GM12892 (cell line): ENCODE results near the gene EXOC4.

Experiments
- POLR2A ChIP-seq: IDR thresholded peaks from 2 replicates; pipeline ENCODE4 v1.6.1; 2011; ENCODE audit warnings: low read depth, low read length, control low read depth
- POLR2AphosphoS5 ChIP-seq: IDR thresholded peaks from 2 replicates; pipeline ENCODE4 v1.6.1; 2011; ENCODE audit warnings: low read depth, low read length, control low read depth

DNA sequence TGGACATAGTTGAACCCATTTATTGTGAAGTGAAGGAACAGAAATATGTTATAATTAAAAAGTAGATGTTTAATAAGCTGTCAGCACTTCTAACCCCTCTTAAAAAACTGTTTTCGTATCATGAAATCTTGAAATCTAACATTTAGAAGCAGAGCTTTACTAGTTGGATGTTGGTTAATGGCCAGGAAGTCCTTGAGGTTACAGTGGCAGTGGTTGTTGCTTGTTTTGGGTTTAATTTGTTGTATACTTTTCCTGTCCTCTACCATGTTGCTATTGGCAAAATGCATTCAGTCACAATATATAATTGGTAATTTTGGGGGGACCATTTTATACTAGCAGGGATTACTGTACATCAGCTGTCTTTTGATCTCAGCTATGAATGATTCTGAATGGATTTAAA is 60.7 kb downstream of the EXOC4 start:
- TF ChIP-seq POLR2AphosphoS5, result no peak
- no peak for TF ChIP-seq POLR2A
